Neural progenitor cell (in vitro differentiated cells): Measurements from ENCODE around the gene KLHL6. TPM values are rescaled to one million over a fixed set of nuclear protein-coding genes. Genes with fewer than 3 reads are reported as not detected.

ENCODE experiments used
- DNase-seq: peaks from one replicate; pipeline ENCODE4 v3.0.0-alpha.2; 2016; ENCODE audit warnings: low spot score
- H2AFZ ChIP-seq: fragments of 200-600 bp; sonication (generic); replicated peaks from 2 replicates; pipeline ENCODE4 v1.6.1; 2016; ENCODE audit warnings: antibody characterized with exemption
- H3F3A ChIP-seq: fragments of 200-600 bp; sonication (generic); 2 replicates; pipeline ENCODE4 v1.6.1; 2016; ENCODE audit warnings: antibody characterized with exemption, low read depth
- H3K27ac ChIP-seq: fragments of 200-600 bp; sonication (generic); 2 replicates; pipeline ENCODE4 v1.5.1; 2016; ENCODE audit warnings: mild to moderate bottlenecking
- H3K27me3 ChIP-seq: fragments of 200-600 bp; sonication (generic); 2 replicates; pipeline ENCODE4 v1.6.1; 2016; ENCODE audit warnings: mild to moderate bottlenecking, moderate library complexity
- H3K36me3 ChIP-seq: fragments of 200-600 bp; sonication (generic); 2 replicates; pipeline ENCODE4 v1.5.1; 2016
- H3K4me1 ChIP-seq: fragments of 200-600 bp; sonication (generic); 2 replicates; pipeline ENCODE4 v1.6.1; 2016; ENCODE audit warnings: mixed run types
- H3K4me2 ChIP-seq: fragments of 200-600 bp; sonication (generic); 2 replicates; pipeline ENCODE4 v1.6.1; 2016
- H3K4me3 ChIP-seq: fragments of 200-600 bp; sonication (generic); 2 replicates; pipeline ENCODE4 v1.5.1; 2016
- H3K79me2 ChIP-seq: fragments of 200-600 bp; sonication (generic); 2 replicates; pipeline ENCODE4 v1.6.1; 2016; ENCODE audit warnings: low read depth
- H3K9ac ChIP-seq: fragments of 200-600 bp; sonication (generic); 2 replicates; pipeline ENCODE4 v1.6.1; 2016
- H3K9me3 ChIP-seq: fragments of 200-600 bp; sonication (generic); 2 replicates; pipeline ENCODE4 v1.5.1; 2016; ENCODE audit warnings: low read depth
- H4K20me1 ChIP-seq: fragments of 200-600 bp; sonication (generic); 2 replicates; pipeline ENCODE4 v1.6.1; 2016; ENCODE audit warnings: low read depth
- H3K27ac Mint-ChIP-seq: 3 replicates; pipeline ENCODE4 v1.8.0; 2021; ENCODE audit warnings: mixed read lengths
- H3K27me3 Mint-ChIP-seq: 2 replicates; pipeline ENCODE4 v1.8.0; 2022; ENCODE audit warnings: low read depth, mild to moderate bottlenecking, inconsistent platforms, moderate library complexity, mixed read lengths; ENCODE audit not compliant: insufficient read depth
- H3K36me3 Mint-ChIP-seq: 3 replicates; pipeline ENCODE4 v1.8.0; 2021; ENCODE audit warnings: mixed read lengths
- H3K4me1 Mint-ChIP-seq: 3 replicates; pipeline ENCODE4 v1.8.0; 2021; ENCODE audit warnings: mixed read lengths
- H3K4me3 Mint-ChIP-seq: 3 replicates; pipeline ENCODE4 v1.8.0; 2021; ENCODE audit warnings: mild to moderate bottlenecking, moderate library complexity, mixed read lengths
- H3K9me3 Mint-ChIP-seq: 3 replicates; pipeline ENCODE4 v1.8.0; 2020; ENCODE audit warnings: mixed read lengths
- CTCF ChIP-seq: fragments of 200-600 bp; sonication (generic); IDR thresholded peaks from 2 replicates; pipeline ENCODE4 v1.5.1; 2017; ENCODE audit warnings: antibody characterized with exemption, mild to moderate bottlenecking
- EZH2 ChIP-seq: fragments of 200-600 bp; sonication (generic); IDR thresholded peaks from 2 replicates; pipeline ENCODE4 v1.6.1; 2017; ENCODE audit warnings: antibody characterized with exemption, mild to moderate bottlenecking, moderate library complexity
- EZH2phosphoT487 ChIP-seq: fragments of 200-600 bp; sonication (generic); IDR thresholded peaks from 2 replicates; pipeline ENCODE4 v1.6.1; 2017; ENCODE audit warnings: antibody characterized with exemption
- total RNA-seq: library from RNA; depleted of rRNA; stranded (reverse); fragments of >200 nt; gene quantifications from 2 replicates; pipeline ENCODE4 v1.2.3, GENCODE V29; 2015; ENCODE audit warnings: low replicate concordance

KLHL6 gene
- total RNA-seq, 1 donor from 2014 or later, result 0.09 TPM

- peaks cover 4% of the 10 kb centered on the region for H3K27me3 Mint-ChIP-seq
- H4K20me1 ChIP-seq, result no peaks in the 10 kb centered on the region
- H3K9me3 ChIP-seq, result no peaks in the 10 kb centered on the region
- no peak for TF ChIP-seq EZH2phosphoT487
- TF ChIP-seq EZH2, result no peak
- no peak for TF ChIP-seq CTCF
- no peak overlapping the region for H3K4me2 ChIP-seq
- H2AFZ ChIP-seq, result no peak overlapping the region
- H3K27me3 ChIP-seq, result no peaks in the 10 kb centered on the region
- H3K4me1 Mint-ChIP-seq, result peaks cover 18% of the 10 kb centered on the region
- H3K9me3 Mint-ChIP-seq, result no peaks in the 10 kb centered on the region
- H3K79me2 ChIP-seq, result no peaks in the 10 kb centered on the region
- no peak overlapping the region for H3K4me3 Mint-ChIP-seq
- no peaks in the 10 kb centered on the region for H3K36me3 ChIP-seq
- no peak overlapping the region for H3K9ac ChIP-seq
- H3K27ac ChIP-seq, result no peak overlapping the region
- H3K27ac Mint-ChIP-seq, result no peak overlapping the region
- H3F3A ChIP-seq, result peaks cover 3% of the 10 kb centered on the region
- no peaks in the 10 kb centered on the region for H3K36me3 Mint-ChIP-seq
- DNase-seq, result no peak
- peaks cover 24% of the 10 kb centered on the region for H3K4me1 ChIP-seq
- no peak overlapping the region for H3K4me3 ChIP-seq
Measured at GRCh38 chr3:183489455-183490210, 65.9 kb downstream of the KLHL6 start.

GRCh38 chr3:183488343-183488742 lies 67.2 kb downstream of the KLHL6 start:
- Histone ChIP-seq H4K20me1 (no peaks in the 10 kb centered on the region), H3K4me3 (no peak overlapping the region), H3K4me2 (no peak overlapping the region), H3K4me1 (peaks cover 24% of the 10 kb centered on the region), H3F3A (peaks cover 3% of the 10 kb centered on the region), H3K9me3 (no peaks in the 10 kb centered on the region), H3K27ac (no peak overlapping the region), H2AFZ (no peak overlapping the region), H3K79me2 (no peaks in the 10 kb centered on the region), H3K36me3 (no peaks in the 10 kb centered on the region), H3K9ac (no peak overlapping the region), H3K27me3 (no peaks in the 10 kb centered on the region)
- H3K27me3 Mint-ChIP-seq, result peaks cover 4% of the 10 kb centered on the region
- H3K4me3 Mint-ChIP-seq, result no peak overlapping the region
- H3K4me1 Mint-ChIP-seq, result peaks cover 24% of the 10 kb centered on the region
- H3K9me3 Mint-ChIP-seq, result no peaks in the 10 kb centered on the region
- DNase-seq, result no peak
- H3K27ac Mint-ChIP-seq, result no peak overlapping the region
- TF ChIP-seq CTCF, result no peak
- TF ChIP-seq EZH2, result no peak
- no peak for TF ChIP-seq EZH2phosphoT487
- H3K36me3 Mint-ChIP-seq, result no peaks in the 10 kb centered on the region

- DNase-seq, result no peak
- H4K20me1 ChIP-seq, result no peaks in the 10 kb centered on the region
- H3K9ac ChIP-seq, result no peak overlapping the region
- H3K4me1 Mint-ChIP-seq, result peaks cover 24% of the 10 kb centered on the region
- no peaks in the 10 kb centered on the region for H3K36me3 ChIP-seq
- peaks cover 24% of the 10 kb centered on the region for H3K4me1 ChIP-seq
- no peak for TF ChIP-seq EZH2
- no peak for TF ChIP-seq CTCF
- no peak for TF ChIP-seq EZH2phosphoT487
- H3K27ac ChIP-seq, result no peak overlapping the region
- H3K4me3 ChIP-seq, result no peak overlapping the region
- no peaks in the 10 kb centered on the region for H3K9me3 ChIP-seq
- no peak overlapping the region for H3K4me2 ChIP-seq
- no peaks in the 10 kb centered on the region for H3K9me3 Mint-ChIP-seq
- no peak overlapping the region for H2AFZ ChIP-seq
- no peaks in the 10 kb centered on the region for H3K79me2 ChIP-seq
- H3F3A ChIP-seq, result peaks cover 3% of the 10 kb centered on the region
- H3K27ac Mint-ChIP-seq, result no peak overlapping the region
- no peaks in the 10 kb centered on the region for H3K27me3 ChIP-seq
- H3K27me3 Mint-ChIP-seq, result peaks cover 4% of the 10 kb centered on the region
- H3K36me3 Mint-ChIP-seq, result no peaks in the 10 kb centered on the region
- H3K4me3 Mint-ChIP-seq, result no peak overlapping the region
Measured at GRCh38 chr3:183487896-183488295, 67.6 kb downstream of the KLHL6 start.
